ENCODE measurements around the gene COX5A. TPM values are rescaled to one million over a fixed set of nuclear protein-coding genes. Genes with fewer than 3 reads are reported as not detected.
"Not testable (repeated sequence)": the region's sequence is repeated elsewhere in the genome, so short reads cannot be mapped to it uniquely, and the experiment has no call there.

The COX5A gene
- total RNA-seq, 4 donors from 2014 or later = 103 to 235 (median 166) TPM

GRCh38 chr15:74896316-74896715 is 41.6 kb downstream of the COX5A start:
- intact Hi-C loops (cut with DNase I) = no loop called here
- no peak for DNase-seq
- no peak overlapping the region for H3K27ac ChIP-seq
- H3K9me3 ChIP-seq = no peaks in the 10 kb centered on the region
- H3K4me1 ChIP-seq = peaks cover 0 to 6% of the 10 kb centered on the region in 2 donors
- TF ChIP-seq POLR2A (IDR thresholded peaks at IDR 0.05) (no peak), CTCF (IDR thresholded peaks at IDR 0.05) (no peak)
- no peaks in the 10 kb centered on the region for H3K27me3 ChIP-seq
- peaks cover 13 to 17% of the 10 kb centered on the region in 2 donors for H3K36me3 ChIP-seq
- no peak overlapping the region for H3K4me3 ChIP-seq (replicated peaks in 1 of 3)
- 90 to 92% methylated on average over 3 of the region's 3 CpGs for WGBS, 2 donors

GRCh38 chr15:74895830-74896229 is 42.0 kb downstream of the COX5A start:
- H3K36me3 ChIP-seq = peaks cover 13 to 14% of the 10 kb centered on the region in 2 donors
- no peak overlapping the region for H3K27ac ChIP-seq
- H3K27me3 ChIP-seq = no peaks in the 10 kb centered on the region
- WGBS, 2 donors = 90 to 91% methylated on average over 3 to 5 of the region's 6 CpGs
- no peak overlapping the region for H3K4me3 ChIP-seq (replicated peaks in 1 of 3)
- H3K9me3 ChIP-seq = no peaks in the 10 kb centered on the region
- H3K4me1 ChIP-seq = peaks cover 0 to 9% of the 10 kb centered on the region in 2 donors
- no peak for DNase-seq
- intact Hi-C loops (cut with DNase I) = no loop called here
- TF ChIP-seq CTCF (IDR thresholded peaks at IDR 0.05) (no peak), POLR2A (IDR thresholded peaks at IDR 0.05) (no peak)

GRCh38 chr15:74894383-74894782 is 43.5 kb downstream of the COX5A start:
- H3K9me3 ChIP-seq; H3K4me3 ChIP-seq (replicated peaks in 1 of 3); H3K36me3 ChIP-seq; H3K27me3 ChIP-seq; H3K27ac ChIP-seq; DNase-seq: not testable (repeated sequence)
- WGBS, 2 donors = 98 to 99% methylated on average over 7 of the region's 7 CpGs
- peaks cover 0 to 18% of the 10 kb centered on the region in 2 donors for H3K4me1 ChIP-seq
- intact Hi-C loops (cut with DNase I) = loop anchor here (5.0 kb wide), 1 partner anchor 52 kb away; the partner anchor contains the start of gene ULK3

GRCh38 chr15:74893627-74894026 is 44.2 kb downstream of the COX5A start:
- H3K27ac ChIP-seq = no peak overlapping the region
- no peak for DNase-seq
- peaks cover 4 to 25% of the 10 kb centered on the region in 2 donors for H3K4me1 ChIP-seq
- no peak overlapping the region for H3K4me3 ChIP-seq (replicated peaks in 1 of 3)
- H3K36me3 ChIP-seq = peaks cover 0 to 4% of the 10 kb centered on the region in 2 donors
- no peaks in the 10 kb centered on the region for H3K9me3 ChIP-seq
- H3K27me3 ChIP-seq = no peaks in the 10 kb centered on the region
- TF ChIP-seq POLR2A (IDR thresholded peaks at IDR 0.05) (no peak), CTCF (IDR thresholded peaks at IDR 0.05) (no peak)
- intact Hi-C loops (cut with DNase I) = loop anchor here (5.0 kb wide), 1 partner anchor 51 kb away; the partner anchor contains the start of gene ULK3
- 86% methylated on average over 3 of the region's 3 CpGs for WGBS, 2 donors

GRCh38 chr15:74892931-74893330 is 44.9 kb downstream of the COX5A start:
- H3K4me1 ChIP-seq = peaks cover 4 to 28% of the 10 kb centered on the region in 2 donors
- 88 to 91% methylated on average over 2 of the region's 2 CpGs for WGBS, 2 donors
- H3K27me3 ChIP-seq = no peaks in the 10 kb centered on the region
- no peak for DNase-seq
- intact Hi-C loops (cut with DNase I) = loop anchor here (5.0 kb wide), 1 partner anchor 51 kb away; the partner anchor contains the start of gene ULK3
- no peak for TF ChIP-seq POLR2A (IDR thresholded peaks at IDR 0.05)
- TF ChIP-seq CTCF (IDR thresholded peaks at IDR 0.05) = no peak
- no peak overlapping the region for H3K4me3 ChIP-seq (replicated peaks in 1 of 3)
- H3K36me3 ChIP-seq = peaks cover 0 to 4% of the 10 kb centered on the region in 2 donors
- no peak overlapping the region for H3K27ac ChIP-seq
- H3K9me3 ChIP-seq = no peaks in the 10 kb centered on the region
